Hematopoietic multipotent progenitor cell treated with erythropoietin and hydrocortisone succinate and interleukin-3 and kit ligand, for 4 days (in vitro differentiated cells): Measurements from ENCODE around the gene VEZF1.

ENCODE experiments used
- DNase-seq: peaks from one replicate; pipeline ENCODE4 v3.0.0-alpha.2; 2015

The VEZF1 gene

GRCh38 chr17:57924677-57925076 lies 63.4 kb downstream of the VEZF1 start:
- no peak for DNase-seq
